Erythroblast (primary cell): ENCODE results near the gene TPRN.

ENCODE experiments used
- GATA1 ChIP-seq: IDR thresholded peaks from 2 replicates; pipeline ENCODE4 v1.6.1; 2011; ENCODE audit warnings: low read depth, mild to moderate bottlenecking, control low read depth, low read length, moderate library complexity
- POLR2A ChIP-seq: IDR thresholded peaks from 2 replicates; pipeline ENCODE4 v1.6.1; 2011; ENCODE audit warnings: mild to moderate bottlenecking, low read length

- TF ChIP-seq POLR2A (no peak), GATA1 (no peak)
Observed at GRCh38 chr9:137236238-137236935, 35.8 kb upstream of the TPRN start.
